ELF-1 (cell line): ENCODE measurements around the gene RPRD1B.

Experiments used
- DNase-seq: peaks from one replicate; pipeline ENCODE4 v3.0.0-alpha.2; 2016; ENCODE audit warnings: low read depth, low spot score

RPRD1B gene

GRCh38 chr20:38033330-38034107 is at the start of gene RPRD1B, which contains the start of gene TTI1:
TSS of gene RPRD1B (plus strand) at chr20:38033746. CDS start at chr20:38033948, 202 bp downstream.
TSS of gene TTI1 (minus strand) at chr20:38033456. CDS start at chr20:38013816, 19,640 bp downstream.
- peak; percentile 97 for DNase-seq

- no peak for DNase-seq
Observed at GRCh38 chr20:37984018-37984785, 49.3 kb upstream of the RPRD1B start.

GRCh38 chr20:37986044-37986858 is 47.3 kb upstream of the RPRD1B start:
- DNase-seq = no peak

GRCh38 chr20:37986873-37987601 is 46.5 kb upstream of the RPRD1B start:
- peak; percentile 79 for DNase-seq

GRCh38 chr20:37987602-37988290 is 45.8 kb upstream of the RPRD1B start:
- DNase-seq = peak; percentile 27

- DNase-seq = no peak
Observed at GRCh38 chr20:37988306-37988954, 45.1 kb upstream of the RPRD1B start.

- DNase-seq = no peak
Observed at GRCh38 chr20:37989601-37990295, 43.8 kb upstream of the RPRD1B start.

GRCh38 chr20:37990571-37991151 is 42.9 kb upstream of the RPRD1B start:
- no peak for DNase-seq

- DNase-seq = no peak
Observed at GRCh38 chr20:37991157-37991866, 42.2 kb upstream of the RPRD1B start.

GRCh38 chr20:37991908-37992307 is 41.6 kb upstream of the RPRD1B start:
- no peak for DNase-seq

GRCh38 chr20:37992802-37993409 is 40.6 kb upstream of the RPRD1B start:
- peak; percentile 41 for DNase-seq

- no peak for DNase-seq
Observed at GRCh38 chr20:37994512-37994911, 39.0 kb upstream of the RPRD1B start.

- DNase-seq = no peak
Observed at GRCh38 chr20:37995856-37996605, 37.5 kb upstream of the RPRD1B start.

- DNase-seq = no peak
Observed at GRCh38 chr20:37997516-37997915, 36.0 kb upstream of the RPRD1B start.

GRCh38 chr20:37999526-38000263 is 33.9 kb upstream of the RPRD1B start:
- DNase-seq = no peak

GRCh38 chr20:38000293-38000692 is 33.3 kb upstream of the RPRD1B start:
- DNase-seq = no peak
